ENCODE results near the gene FGF22.
"Not testable (repeated sequence)": the region's sequence is repeated elsewhere in the genome, so short reads cannot be mapped to it uniquely, and the experiment has no call there.

The FGF22 gene

GRCh38 chr19:601790-602189 is 37.9 kb upstream of the FGF22 start:
- no peak overlapping the region for H3K4me3 ChIP-seq (ENCODE audit: low read depth, low read length)
- no peak for TF ChIP-seq CTCF (IDR thresholded peaks at IDR 0.05; ENCODE audit: low read depth, low read length, missing control alignments)
- no peak for DNase-seq (ENCODE audit: low read depth)

- no peak overlapping the region for H3K4me3 ChIP-seq (ENCODE audit: low read depth, low read length)
- DNase-seq (ENCODE audit: low read depth), result no peak
- no peak for TF ChIP-seq CTCF (IDR thresholded peaks at IDR 0.05; ENCODE audit: low read depth, low read length, missing control alignments)
These were observed 37.0 kb upstream of the FGF22 start for GRCh38 chr19:602391-603301.

- DNase-seq (ENCODE audit: low read depth); H3K4me3 ChIP-seq (ENCODE audit: low read depth, low read length): not testable (repeated sequence)
These were observed 36.4 kb upstream of the FGF22 start for GRCh38 chr19:603302-603639.

GRCh38 chr19:603779-604178 is 35.9 kb upstream of the FGF22 start:
- DNase-seq (ENCODE audit: low read depth); H3K4me3 ChIP-seq (ENCODE audit: low read depth, low read length): not testable (repeated sequence)

- no peak for TF ChIP-seq CTCF (IDR thresholded peaks at IDR 0.05; ENCODE audit: low read depth, low read length, missing control alignments)
- no peak overlapping the region for H3K4me3 ChIP-seq (ENCODE audit: low read depth, low read length)
- DNase-seq (ENCODE audit: low read depth), result no peak
These were observed 35.3 kb upstream of the FGF22 start for GRCh38 chr19:604355-604754.

- H3K4me3 ChIP-seq (ENCODE audit: low read depth, low read length); DNase-seq (ENCODE audit: low read depth): not testable (repeated sequence)
These were observed 34.4 kb upstream of the FGF22 start for GRCh38 chr19:605061-605971.

- no peak for TF ChIP-seq CTCF (IDR thresholded peaks at IDR 0.05; ENCODE audit: low read depth, low read length, missing control alignments)
These were observed 32.2 kb upstream of the FGF22 start for GRCh38 chr19:607301-608154.

More at GRCh38 chr19:607301-608154, 32.2 kb upstream of the FGF22 start:
- H3K4me3 ChIP-seq (ENCODE audit: low read depth, low read length), result no peak overlapping the region
- DNase-seq (ENCODE audit: low read depth), result no peak
